ENCODE data around the gene FAM209A.

FAM209A gene

DNA sequence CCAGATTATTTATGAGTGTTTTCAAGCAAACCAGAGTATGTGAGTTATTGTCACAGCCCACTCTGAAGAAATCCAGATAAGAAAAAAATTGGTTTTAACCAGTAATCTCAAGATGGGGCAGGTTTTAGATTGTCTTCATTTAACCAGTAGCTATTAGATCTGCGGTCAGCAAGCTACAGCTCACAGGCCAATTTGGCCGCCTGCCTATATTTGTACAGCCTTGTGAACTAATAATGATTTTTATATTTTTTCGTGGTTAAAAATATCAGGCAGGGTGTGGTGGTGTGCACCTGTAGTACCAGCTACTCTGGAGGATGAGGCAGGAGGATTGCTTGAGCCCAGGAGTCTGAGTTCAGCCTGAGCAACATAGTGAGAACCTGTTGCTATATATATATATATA is 13.5 kb downstream of the FAM209A start:
- Histone ChIP-seq H2AFZ (ENCODE audit: low read depth, low read length) (no peak overlapping the region), H3K36me3 (replicated peaks; ENCODE audit: low read depth, low read length) (no peaks in the 10 kb centered on the region), H3K4me3 (ENCODE audit: low read length) (no peak overlapping the region), H3K27me3 (ENCODE audit: low read depth, low read length) (no peaks in the 10 kb centered on the region), H4K20me1 (ENCODE audit: insufficient read depth, low read length) (no peaks in the 10 kb centered on the region), H3K27ac (ENCODE audit: low read length) (no peak overlapping the region), H3K9ac (ENCODE audit: low read length) (no peak overlapping the region), H3K9me3 (ENCODE audit: insufficient read depth, low read length) (no peaks in the 10 kb centered on the region), H3K4me2 (ENCODE audit: low read length) (no peak overlapping the region), H3K79me2 (ENCODE audit: low read length) (no peaks in the 10 kb centered on the region), H3K4me1 (ENCODE audit: low read length) (no peaks in the 10 kb centered on the region)
- TF ChIP-seq, protein P1, sequence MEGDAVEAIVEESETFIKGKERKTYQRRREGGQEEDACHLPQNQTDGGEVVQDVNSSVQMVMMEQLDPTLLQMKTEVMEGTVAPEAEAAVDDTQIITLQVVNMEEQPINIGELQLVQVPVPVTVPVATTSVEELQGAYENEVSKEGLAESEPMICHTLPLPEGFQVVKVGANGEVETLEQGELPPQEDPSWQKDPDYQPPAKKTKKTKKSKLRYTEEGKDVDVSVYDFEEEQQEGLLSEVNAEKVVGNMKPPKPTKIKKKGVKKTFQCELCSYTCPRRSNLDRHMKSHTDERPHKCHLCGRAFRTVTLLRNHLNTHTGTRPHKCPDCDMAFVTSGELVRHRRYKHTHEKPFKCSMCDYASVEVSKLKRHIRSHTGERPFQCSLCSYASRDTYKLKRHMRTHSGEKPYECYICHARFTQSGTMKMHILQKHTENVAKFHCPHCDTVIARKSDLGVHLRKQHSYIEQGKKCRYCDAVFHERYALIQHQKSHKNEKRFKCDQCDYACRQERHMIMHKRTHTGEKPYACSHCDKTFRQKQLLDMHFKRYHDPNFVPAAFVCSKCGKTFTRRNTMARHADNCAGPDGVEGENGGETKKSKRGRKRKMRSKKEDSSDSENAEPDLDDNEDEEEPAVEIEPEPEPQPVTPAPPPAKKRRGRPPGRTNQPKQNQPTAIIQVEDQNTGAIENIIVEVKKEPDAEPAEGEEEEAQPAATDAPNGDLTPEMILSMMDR (IDR thresholded peaks at IDR 0.05; ENCODE audit: low read depth, low read length) = no peak
- TF ChIP-seq EZH2phosphoT487 (IDR thresholded peaks at IDR 0.05; ENCODE audit: low read depth) = no peak

DNA sequence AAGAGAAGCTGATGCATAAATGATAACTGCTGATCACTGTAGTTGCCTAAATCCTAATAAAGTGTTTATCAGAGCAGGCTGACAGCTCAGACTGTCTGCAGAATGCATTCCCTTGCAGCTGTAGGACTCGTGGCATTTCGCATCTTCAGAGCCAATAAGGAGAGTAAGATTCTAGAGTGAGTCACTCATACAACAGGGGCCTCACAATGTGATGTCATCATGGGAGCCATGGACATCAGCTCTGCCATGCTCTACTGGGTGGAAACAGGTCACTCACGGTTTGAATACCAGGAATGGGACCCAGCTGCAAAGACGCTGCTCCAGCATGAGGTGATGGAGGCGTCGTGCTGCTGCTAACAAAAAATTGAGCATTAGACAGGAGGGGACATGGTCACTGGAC is 15.9 kb downstream of the FAM209A start:
- Histone ChIP-seq H3K27me3 (ENCODE audit: low read depth, low read length) (no peaks in the 10 kb centered on the region), H3K27ac (ENCODE audit: low read length) (no peak overlapping the region), H3K4me1 (ENCODE audit: low read length) (no peaks in the 10 kb centered on the region), H2AFZ (ENCODE audit: low read depth, low read length) (no peak overlapping the region), H3K9me3 (ENCODE audit: insufficient read depth, low read length) (no peaks in the 10 kb centered on the region), H3K4me3 (ENCODE audit: low read length) (no peak overlapping the region), H3K79me2 (ENCODE audit: low read length) (no peaks in the 10 kb centered on the region), H3K9ac (ENCODE audit: low read length) (no peak overlapping the region), H3K36me3 (replicated peaks; ENCODE audit: low read depth, low read length) (no peaks in the 10 kb centered on the region), H3K4me2 (ENCODE audit: low read length) (no peak overlapping the region), H4K20me1 (ENCODE audit: insufficient read depth, low read length) (no peaks in the 10 kb centered on the region)
- TF ChIP-seq EZH2phosphoT487 (IDR thresholded peaks at IDR 0.05; ENCODE audit: low read depth) = no peak
- TF ChIP-seq, protein P1 (IDR thresholded peaks at IDR 0.05; ENCODE audit: low read depth, low read length) = no peak

DNA sequence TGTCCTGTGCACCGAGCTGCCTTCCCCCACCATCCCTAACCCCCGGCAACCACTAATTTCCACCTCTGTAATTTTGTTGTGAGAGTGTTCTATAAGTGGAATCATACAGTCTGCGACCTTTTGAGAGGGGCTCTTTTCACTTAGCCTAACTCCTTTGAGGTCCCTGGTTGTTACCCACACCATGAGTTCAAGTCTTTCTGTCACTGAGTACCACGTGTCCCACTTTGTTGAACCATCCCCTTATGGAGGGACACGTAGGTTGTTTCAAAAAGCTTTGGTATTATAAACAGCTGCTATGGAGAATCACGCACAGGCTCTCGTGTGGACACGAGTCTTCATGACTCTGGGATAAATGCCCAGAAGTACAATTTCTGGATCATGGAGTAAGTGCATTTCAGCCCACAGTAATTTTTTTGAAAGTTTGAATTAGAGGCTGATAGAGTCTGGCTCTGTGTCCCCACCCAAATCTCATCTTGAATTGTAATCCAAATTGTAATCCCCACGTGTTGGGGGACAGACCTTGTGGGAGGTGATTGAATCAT is 18.0 kb downstream of the FAM209A start:
- H3K9me3 ChIP-seq (ENCODE audit: insufficient read depth, low read length) = no peaks in the 10 kb centered on the region
- no peak overlapping the region for H2AFZ ChIP-seq (ENCODE audit: low read depth, low read length)
- TF ChIP-seq EZH2phosphoT487 (IDR thresholded peaks at IDR 0.05; ENCODE audit: low read depth) = no peak
- TF ChIP-seq, protein P1 (IDR thresholded peaks at IDR 0.05; ENCODE audit: low read depth, low read length) = no peak
- no peak overlapping the region for H3K4me3 ChIP-seq (ENCODE audit: low read length)
- no peaks in the 10 kb centered on the region for H3K4me1 ChIP-seq (ENCODE audit: low read length)
- no peak overlapping the region for H3K27ac ChIP-seq (ENCODE audit: low read length)
- H3K9ac ChIP-seq (ENCODE audit: low read length) = no peak overlapping the region
- H3K4me2 ChIP-seq (ENCODE audit: low read length) = no peak overlapping the region
- H3K36me3 ChIP-seq (replicated peaks; ENCODE audit: low read depth, low read length) = no peaks in the 10 kb centered on the region
- H3K79me2 ChIP-seq (ENCODE audit: low read length) = no peaks in the 10 kb centered on the region
- H4K20me1 ChIP-seq (ENCODE audit: insufficient read depth, low read length) = no peaks in the 10 kb centered on the region
- no peaks in the 10 kb centered on the region for H3K27me3 ChIP-seq (ENCODE audit: low read depth, low read length)

DNA sequence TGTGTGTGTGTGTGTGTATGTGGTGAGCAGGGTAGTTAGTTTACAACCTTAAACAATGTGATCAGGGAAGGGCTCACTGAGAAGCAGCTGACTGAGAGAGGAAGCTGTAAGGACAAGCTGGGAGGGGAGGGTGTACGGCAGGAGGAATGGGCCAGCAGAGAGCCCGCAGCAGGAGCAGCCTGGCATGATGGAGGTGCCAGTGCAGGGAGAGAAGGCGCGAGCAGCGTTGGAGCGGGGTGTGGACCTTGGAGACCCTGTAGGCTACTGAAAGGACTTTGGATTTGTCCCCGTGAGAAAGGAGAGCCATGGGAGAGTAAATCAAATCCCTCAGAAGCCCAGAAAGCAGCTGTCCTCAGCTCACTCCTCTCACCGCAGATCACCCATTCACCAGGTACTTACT is 27.0 kb downstream of the FAM209A start:
- H3K36me3 ChIP-seq (replicated peaks; ENCODE audit: low read depth, low read length) = no peaks in the 10 kb centered on the region
- H3K4me2 ChIP-seq (ENCODE audit: low read length) = peak overlapping the region; percentile 25
- no peaks in the 10 kb centered on the region for H3K79me2 ChIP-seq (ENCODE audit: low read length)
- TF ChIP-seq, protein P1 (IDR thresholded peaks at IDR 0.05; ENCODE audit: low read depth, low read length) = no peak
- no peak for TF ChIP-seq EZH2phosphoT487 (IDR thresholded peaks at IDR 0.05; ENCODE audit: low read depth)
- no peaks in the 10 kb centered on the region for H3K9me3 ChIP-seq (ENCODE audit: insufficient read depth, low read length)
- H3K9ac ChIP-seq (ENCODE audit: low read length) = no peak overlapping the region
- H4K20me1 ChIP-seq (ENCODE audit: insufficient read depth, low read length) = no peaks in the 10 kb centered on the region
- H3K27me3 ChIP-seq (ENCODE audit: low read depth, low read length) = peaks cover 15% of the 10 kb centered on the region
- H3K27ac ChIP-seq (ENCODE audit: low read length) = no peak overlapping the region
- H3K4me1 ChIP-seq (ENCODE audit: low read length) = peaks cover 42% of the 10 kb centered on the region
- peak overlapping the region; percentile 50; the same call in 1 of the 2 replicates for H2AFZ ChIP-seq (ENCODE audit: low read depth, low read length)
- H3K4me3 ChIP-seq (ENCODE audit: low read length) = 0 out of 2 replicates have a peak overlapping the region, but pooled peaks have one; percentile 10

All from OCI-LY3 (cell line).